EL (cell line): ENCODE data around the gene LIPN.
"Not testable (repeated sequence)": the region's sequence is repeated elsewhere in the genome, so short reads cannot be mapped to it uniquely, and the experiment has no call there.

Experiments
- DNase-seq: peaks from one replicate; pipeline ENCODE4 v3.0.0-alpha.2; 2016

The LIPN gene

GRCh38 chr10:88759366-88760101, at the start of gene LIPN:
TSS of gene LIPN (plus strand) at chr10:88760020. CDS start at chr10:88761406, 1,386 bp downstream.
- DNase-seq, result no peak

- DNase-seq, result no peak
Measured at GRCh38 chr10:88715517-88715916, 44.3 kb upstream of the LIPN start.

- DNase-seq, result no peak
Measured at GRCh38 chr10:88721392-88721791, 38.4 kb upstream of the LIPN start.

GRCh38 chr10:88725798-88726197, 34.0 kb upstream of the LIPN start:
- no peak for DNase-seq

- DNase-seq, result peak; percentile 30
Measured at GRCh38 chr10:88728107-88728763, 31.6 kb upstream of the LIPN start.

GRCh38 chr10:88730864-88731263, 29.0 kb upstream of the LIPN start:
- no peak for DNase-seq

GRCh38 chr10:88731296-88731695, 28.5 kb upstream of the LIPN start:
- no peak for DNase-seq

GRCh38 chr10:88733215-88733614, 26.6 kb upstream of the LIPN start:
- no peak for DNase-seq

GRCh38 chr10:88735661-88736060, 24.2 kb upstream of the LIPN start:
- DNase-seq, result peak; percentile 29

- not testable (repeated sequence) for DNase-seq
Measured at GRCh38 chr10:88741921-88742320, 17.9 kb upstream of the LIPN start.

GRCh38 chr10:88742448-88742847, 17.4 kb upstream of the LIPN start:
- no peak for DNase-seq

GRCh38 chr10:88744002-88744401, 15.8 kb upstream of the LIPN start:
- DNase-seq, result no peak

GRCh38 chr10:88745633-88746032, 14.2 kb upstream of the LIPN start:
- DNase-seq, result no peak

GRCh38 chr10:88754287-88754686, 5.5 kb upstream of the LIPN start:
- DNase-seq, result peak; percentile 72

GRCh38 chr10:88755753-88756152, 4.1 kb upstream of the LIPN start:
- no peak for DNase-seq

- no peak for DNase-seq
Measured at GRCh38 chr10:88756660-88757059, 3.2 kb upstream of the LIPN start.

GRCh38 chr10:88762906-88763305, 3.1 kb downstream of the LIPN start:
- DNase-seq, result no peak

- DNase-seq, result no peak
Measured at GRCh38 chr10:88763441-88763840, 3.6 kb downstream of the LIPN start.

- DNase-seq, result no peak
Measured at GRCh38 chr10:88764110-88764509, 4.3 kb downstream of the LIPN start.

- no peak for DNase-seq
Measured at GRCh38 chr10:88765816-88766215, 6.0 kb downstream of the LIPN start.

- no peak for DNase-seq
Measured at GRCh38 chr10:88769384-88769783, 9.6 kb downstream of the LIPN start.

- DNase-seq, result no peak
Measured at GRCh38 chr10:88781206-88781605, 21.4 kb downstream of the LIPN start.

GRCh38 chr10:88782222-88782621, 22.4 kb downstream of the LIPN start:
- no peak for DNase-seq

- peak; percentile 45 for DNase-seq
Measured at GRCh38 chr10:88783724-88784123, 23.9 kb downstream of the LIPN start.
